ENCODE data around the gene SEZ6. TPM values are rescaled to one million over a fixed set of nuclear protein-coding genes. Genes with fewer than 3 reads are reported as not detected.

SEZ6 gene
- total RNA-seq, 1 donor, result not detected

DNA sequence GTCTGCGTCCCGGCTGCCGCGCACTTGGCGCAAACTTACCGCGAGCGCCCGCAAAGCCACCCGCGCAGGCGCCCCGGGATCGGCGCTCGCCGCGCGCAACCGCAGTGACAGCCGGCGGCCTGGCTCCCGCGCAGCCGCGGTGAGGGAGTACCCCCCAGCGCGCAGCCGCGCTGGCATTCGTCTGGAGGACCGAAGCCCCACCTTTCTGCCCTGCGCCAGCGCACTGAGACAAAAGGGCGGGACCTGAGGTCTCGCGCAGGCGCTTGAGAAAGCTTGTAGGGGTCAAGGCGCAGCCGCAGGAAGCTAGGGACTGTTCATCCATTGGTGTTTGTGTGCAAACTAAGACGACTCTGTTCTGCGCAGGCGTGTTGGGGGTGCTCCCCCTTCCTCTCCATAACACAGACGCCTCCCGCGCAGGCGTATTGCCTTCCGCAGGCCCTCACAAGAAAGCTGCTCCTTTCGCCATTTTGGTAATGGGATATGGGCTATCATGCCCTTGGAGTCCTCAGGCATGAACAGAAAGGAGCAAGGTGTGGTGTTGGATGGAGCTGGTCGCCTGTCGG lies 54.3 kb downstream of the SEZ6 start, which contains the start of gene PHF12:
PHF12 (minus strand) TSS at position 91 of the 563 bp plus-strand sequence. CDS start 558 bp downstream, outside the sequence.
- DNase-seq (ENCODE audit: low read depth), result peak; percentile 100
- no peak for TF ChIP-seq CTCF (IDR thresholded peaks at IDR 0.05; ENCODE audit: insufficient read depth, low read length)
- peak within 1 kb of the TSS; percentile 88 for H3K4me3 ChIP-seq (ENCODE audit: low read depth, low read length)

DNA sequence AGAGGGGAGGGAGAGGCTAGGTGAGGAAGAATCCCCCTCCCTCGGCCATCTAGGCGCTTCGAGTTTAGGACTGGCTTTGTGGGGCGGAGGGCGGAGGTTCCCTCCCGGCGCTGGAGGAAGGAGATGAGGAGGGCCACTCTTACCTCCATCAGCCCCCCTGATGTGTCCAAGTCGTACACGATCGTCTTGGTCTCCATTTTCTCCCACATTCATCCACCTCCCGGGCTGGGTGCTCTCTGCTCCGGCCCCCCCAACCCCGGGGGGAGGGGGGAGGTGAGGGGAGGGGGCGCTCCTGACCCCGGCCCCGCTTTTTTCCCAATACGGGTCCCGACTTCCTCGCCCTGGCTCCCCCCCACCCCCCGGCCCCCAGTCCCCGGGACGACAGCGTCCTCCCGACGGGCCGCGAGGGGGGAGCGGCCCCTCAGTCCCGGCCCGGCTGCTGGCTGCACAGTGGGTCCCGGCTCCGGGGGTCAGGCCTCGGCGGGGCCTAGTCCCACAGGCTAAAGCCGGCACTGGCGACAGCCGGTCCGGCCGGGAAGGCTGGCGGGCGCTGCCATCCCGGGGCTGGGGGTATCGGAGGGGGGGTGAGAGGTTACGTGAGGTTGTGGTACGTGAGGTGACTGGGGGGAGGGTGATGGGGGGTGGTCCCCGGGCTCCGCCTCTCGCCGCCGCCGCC lies 54.9 kb downstream of the SEZ6 start:
- H3K4me3 ChIP-seq (ENCODE audit: low read depth, low read length), result peak overlapping the region; percentile 88
- TF ChIP-seq CTCF (IDR thresholded peaks at IDR 0.05; ENCODE audit: insufficient read depth, low read length), result no peak
- no peak for DNase-seq (ENCODE audit: low read depth)

DNA sequence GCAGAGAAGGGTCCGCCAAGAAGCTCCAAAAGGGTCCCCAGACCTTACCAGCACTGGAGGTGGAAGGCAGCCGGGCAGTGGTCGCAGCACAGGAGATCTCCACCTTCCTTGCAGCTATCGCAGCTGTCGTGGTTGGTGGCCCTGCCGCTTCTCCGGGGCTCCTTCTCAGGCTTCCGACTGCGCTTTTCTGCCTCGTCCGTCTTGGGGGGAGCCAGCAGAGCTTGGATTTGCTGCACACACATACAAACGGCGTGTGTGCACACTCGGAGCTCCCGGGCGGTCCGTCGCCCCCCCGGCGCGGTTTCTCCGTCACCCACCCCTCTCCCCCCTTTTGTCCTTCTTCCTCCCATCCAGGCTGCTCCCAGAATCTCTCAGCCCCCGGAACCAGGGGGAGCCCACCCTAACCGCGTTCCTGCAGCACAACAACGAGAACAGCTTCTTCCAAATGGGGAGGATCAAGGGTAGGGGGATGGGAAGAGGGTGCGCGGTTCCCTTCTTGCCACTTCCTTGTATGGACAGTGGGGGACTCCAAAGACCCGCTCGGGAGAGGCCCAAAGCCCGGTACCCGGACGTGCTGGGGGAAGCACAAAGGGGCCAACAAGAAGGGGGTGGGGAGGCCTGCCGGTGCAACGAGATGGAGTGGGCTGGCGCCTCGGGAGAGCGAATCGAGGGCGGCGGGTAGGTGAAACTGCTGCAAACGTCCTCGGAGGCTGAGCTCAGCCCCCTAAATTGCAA lies 55.6 kb downstream of the SEZ6 start:
- no peak for TF ChIP-seq CTCF (IDR thresholded peaks at IDR 0.05; ENCODE audit: insufficient read depth, low read length)
- peak; percentile 43 for DNase-seq (ENCODE audit: low read depth)
- peak overlapping the region; percentile 88 for H3K4me3 ChIP-seq (ENCODE audit: low read depth, low read length)

GRCh38 chr17:28949185-28950016 lies 56.4 kb downstream of the SEZ6 start:
- H3K4me3 ChIP-seq (ENCODE audit: low read depth, low read length), result peak overlapping the region; percentile 88
- no peak for TF ChIP-seq CTCF (IDR thresholded peaks at IDR 0.05; ENCODE audit: insufficient read depth, low read length)
- DNase-seq (ENCODE audit: low read depth), result peak; percentile 56

- TF ChIP-seq CTCF (IDR thresholded peaks at IDR 0.05; ENCODE audit: insufficient read depth, low read length), result no peak
- peak overlapping the region; percentile 88 for H3K4me3 ChIP-seq (ENCODE audit: low read depth, low read length)
- no peak for DNase-seq (ENCODE audit: low read depth)
These were observed 57.0 kb downstream of the SEZ6 start for GRCh38 chr17:28948873-28949184.

DNA sequence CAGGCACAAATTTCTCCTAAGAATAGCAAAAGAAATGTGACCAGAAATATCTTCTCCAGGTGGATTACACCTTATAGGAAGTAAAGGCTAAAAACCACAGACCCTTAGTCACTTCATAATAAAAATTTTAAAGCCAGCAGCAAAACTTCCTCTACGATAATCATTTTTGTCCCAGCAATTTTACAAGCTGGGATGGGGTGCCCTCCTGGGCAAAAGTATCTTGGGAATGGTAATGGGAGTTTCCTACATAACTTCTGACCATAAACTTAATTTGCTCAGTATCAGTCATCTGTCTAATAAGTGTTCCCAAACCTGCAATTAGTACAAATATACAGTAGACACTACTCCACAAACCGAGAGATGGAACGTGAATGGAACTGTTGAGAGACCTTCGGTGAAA lies 57.5 kb downstream of the SEZ6 start:
- DNase-seq (ENCODE audit: low read depth), result no peak
- no peak for TF ChIP-seq CTCF (IDR thresholded peaks at IDR 0.05; ENCODE audit: insufficient read depth, low read length)
- H3K4me3 ChIP-seq (ENCODE audit: low read depth, low read length), result peak overlapping the region; percentile 88
